Stimulated activated CD4-positive, alpha-beta T cell treated with anti-CD3 and anti-CD28 coated beads, Interleukin-2, amount 100 ng/mL, for 48 hours (primary cell): ENCODE data around the gene CDK13.

Experiments
- DNase-seq, 2 donors: peaks; one replicate each; pipeline ENCODE4 v3.0.0-alpha.2; 2020

The CDK13 gene

GRCh38 chr7:39950473-39951225 is 593 bp downstream of the CDK13 start:
- peak; percentile 18 to 21 for DNase-seq

GRCh38 chr7:39951226-39952194 is 1.5 kb downstream of the CDK13 start:
- DNase-seq = peak; percentile 43 to 47

GRCh38 chr7:39952374-39952773 is 2.3 kb downstream of the CDK13 start:
- DNase-seq = no peak

DNA sequence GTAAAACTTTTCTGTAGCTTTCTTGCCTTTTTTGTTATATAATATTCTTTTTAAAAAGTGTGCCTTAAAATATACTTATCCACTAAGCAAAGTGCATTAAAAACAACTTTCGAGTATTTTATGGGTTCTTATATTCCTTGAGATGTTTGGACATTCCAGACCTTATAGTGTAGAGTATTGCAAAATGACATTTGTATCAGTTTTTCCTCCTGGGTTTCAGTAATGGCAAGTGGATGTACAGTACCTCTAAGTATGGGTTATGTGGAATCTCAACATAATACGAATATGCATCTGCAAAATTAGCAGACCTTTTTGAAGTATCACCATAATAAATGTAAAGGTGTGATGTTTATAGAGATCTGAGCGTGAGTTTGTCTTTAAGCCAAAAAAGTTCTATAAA is 2.7 kb downstream of the CDK13 start:
- DNase-seq = no peak

DNA sequence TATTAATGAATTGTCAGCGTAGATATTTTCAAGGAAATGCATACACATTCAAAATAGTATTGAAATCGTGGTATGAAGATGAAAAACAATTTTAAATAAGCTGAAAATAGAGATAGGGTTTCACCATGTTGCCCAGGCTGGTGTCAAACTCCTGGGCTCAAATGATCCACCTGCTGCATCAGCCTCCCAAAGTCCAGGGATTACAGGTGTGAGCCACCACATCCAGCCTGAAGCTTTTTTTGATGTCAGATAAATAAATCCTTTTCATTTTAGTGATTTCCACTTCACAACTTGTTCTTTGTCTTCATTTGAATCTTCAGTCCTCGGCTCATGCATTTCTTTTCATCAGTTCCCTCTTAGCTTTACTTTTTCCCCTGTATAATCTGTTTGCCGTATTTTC is 4.6 kb downstream of the CDK13 start:
- no peak for DNase-seq

- no peak for DNase-seq
Observed at GRCh38 chr7:39958038-39958437, 8.0 kb downstream of the CDK13 start.

DNA sequence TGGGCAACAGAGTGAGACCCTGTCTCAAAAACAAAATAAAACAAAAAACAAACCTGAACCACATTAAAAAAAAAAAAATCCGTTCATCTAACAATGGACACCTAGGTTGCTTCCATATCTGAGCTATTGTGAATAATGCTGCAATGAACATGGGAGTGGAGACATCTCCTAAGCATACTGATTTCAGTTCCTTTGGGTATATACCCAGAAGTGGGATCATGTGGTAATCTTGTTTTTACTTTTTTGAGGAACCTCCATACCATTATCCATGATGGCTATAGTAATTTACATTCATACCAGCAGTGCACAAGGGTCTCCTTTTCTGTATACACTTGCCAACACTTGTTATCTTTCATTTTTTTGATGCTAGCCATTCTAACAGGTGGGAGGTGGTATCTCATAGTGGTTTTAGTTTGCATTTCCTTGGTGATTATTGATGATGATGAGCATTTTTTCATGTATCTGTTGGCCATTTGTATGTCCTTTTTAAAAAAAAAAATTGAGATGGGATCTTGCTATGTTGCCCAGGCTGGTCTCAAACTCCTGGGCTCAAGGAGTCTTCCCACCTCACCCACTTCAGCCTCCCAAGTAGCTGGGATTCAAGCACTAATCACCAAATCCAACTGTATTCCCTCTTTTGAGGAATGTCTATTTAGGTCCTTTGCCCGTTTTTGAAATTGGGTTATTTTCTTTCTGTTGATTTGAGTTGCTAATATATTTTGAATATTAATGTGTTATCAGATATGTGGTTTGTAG is 17.5 kb downstream of the CDK13 start:
- DNase-seq = no peak

- DNase-seq = no peak
Observed at GRCh38 chr7:39969431-39969830, 19.4 kb downstream of the CDK13 start.

DNA sequence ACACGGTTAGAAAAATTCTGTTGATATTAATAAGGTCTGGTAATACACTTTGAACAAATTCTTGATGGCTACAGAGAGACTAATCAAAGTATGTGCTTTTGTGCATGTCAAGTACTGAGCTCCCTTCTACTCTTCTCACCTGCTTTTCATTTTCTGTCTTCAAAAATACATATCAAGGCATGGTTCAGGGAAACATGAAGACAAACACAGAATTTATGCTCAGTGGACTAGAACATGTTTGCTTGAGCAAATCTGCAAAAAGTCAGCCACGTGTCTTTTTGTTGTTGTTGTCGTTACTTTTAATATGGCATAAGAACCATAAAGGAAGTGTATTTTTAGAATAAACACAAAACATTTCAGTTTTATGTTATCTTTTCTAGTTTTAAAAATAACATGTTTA is 21.9 kb downstream of the CDK13 start:
- DNase-seq = no peak

- no peak for DNase-seq
Observed at GRCh38 chr7:39973801-39974200, 23.7 kb downstream of the CDK13 start.

DNA sequence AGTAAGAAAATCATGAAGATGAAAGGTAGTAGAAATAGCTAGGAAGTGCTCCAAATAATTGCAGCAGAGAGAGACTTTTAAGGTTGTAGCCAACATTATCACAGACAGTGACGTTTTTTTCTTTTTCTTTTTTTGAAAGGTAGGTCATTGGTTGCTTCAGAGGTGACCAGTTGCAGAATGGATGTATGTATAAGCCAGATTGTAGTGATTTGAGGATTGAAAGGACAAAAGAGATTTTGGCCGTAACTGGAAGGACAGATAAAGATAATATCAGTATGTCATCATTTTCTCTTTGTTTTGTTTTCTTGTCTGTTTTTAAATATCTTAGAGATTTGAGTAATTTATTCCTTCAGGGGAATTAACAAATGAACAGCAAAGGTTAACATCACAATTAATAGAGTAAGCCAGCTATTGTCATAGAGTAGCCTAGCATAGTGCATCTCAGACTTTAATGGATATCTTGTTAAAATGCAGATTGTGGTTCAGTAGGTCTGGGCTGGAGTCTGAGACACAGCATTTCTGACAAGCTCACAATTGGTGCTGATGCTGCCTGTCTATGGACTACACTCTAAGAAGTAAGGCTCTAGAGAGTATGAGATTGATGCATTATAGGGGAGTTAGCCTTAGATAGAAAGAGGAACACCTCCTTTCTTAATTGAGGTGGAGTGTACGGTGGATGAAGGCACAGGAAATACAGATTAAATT is 28.3 kb downstream of the CDK13 start:
- DNase-seq = no peak

- no peak for DNase-seq
Observed at GRCh38 chr7:39979406-39980073, 29.5 kb downstream of the CDK13 start.

GRCh38 chr7:39985398-39985918 is 35.4 kb downstream of the CDK13 start:
- no peak for DNase-seq

DNA sequence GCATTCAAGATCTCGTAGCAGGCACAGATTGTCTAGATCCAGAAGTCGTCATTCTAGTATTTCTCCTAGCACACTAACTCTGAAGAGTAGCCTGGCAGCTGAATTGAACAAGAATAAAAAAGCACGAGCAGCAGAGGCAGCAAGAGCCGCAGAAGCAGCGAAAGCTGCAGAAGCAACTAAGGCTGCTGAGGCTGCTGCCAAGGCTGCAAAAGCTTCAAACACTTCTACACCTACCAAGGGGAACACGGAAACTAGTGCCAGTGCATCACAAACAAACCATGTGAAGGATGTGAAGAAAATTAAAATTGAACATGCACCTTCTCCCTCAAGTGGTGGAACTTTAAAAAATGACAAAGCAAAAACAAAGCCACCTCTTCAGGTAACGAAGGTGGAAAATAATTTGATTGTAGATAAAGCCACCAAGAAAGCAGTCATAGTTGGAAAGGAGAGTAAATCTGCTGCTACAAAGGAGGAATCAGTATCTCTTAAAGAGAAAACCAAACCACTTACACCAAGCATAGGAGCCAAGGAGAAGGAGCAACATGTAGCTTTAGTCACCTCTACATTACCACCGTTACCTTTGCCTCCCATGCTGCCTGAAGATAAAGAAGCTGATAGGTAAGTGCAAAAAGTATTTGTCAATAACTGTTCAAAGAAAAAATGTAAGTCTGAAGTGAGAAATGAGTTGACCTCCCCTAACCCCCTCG is 37.7 kb downstream of the CDK13 start:
- no peak for DNase-seq

DNA sequence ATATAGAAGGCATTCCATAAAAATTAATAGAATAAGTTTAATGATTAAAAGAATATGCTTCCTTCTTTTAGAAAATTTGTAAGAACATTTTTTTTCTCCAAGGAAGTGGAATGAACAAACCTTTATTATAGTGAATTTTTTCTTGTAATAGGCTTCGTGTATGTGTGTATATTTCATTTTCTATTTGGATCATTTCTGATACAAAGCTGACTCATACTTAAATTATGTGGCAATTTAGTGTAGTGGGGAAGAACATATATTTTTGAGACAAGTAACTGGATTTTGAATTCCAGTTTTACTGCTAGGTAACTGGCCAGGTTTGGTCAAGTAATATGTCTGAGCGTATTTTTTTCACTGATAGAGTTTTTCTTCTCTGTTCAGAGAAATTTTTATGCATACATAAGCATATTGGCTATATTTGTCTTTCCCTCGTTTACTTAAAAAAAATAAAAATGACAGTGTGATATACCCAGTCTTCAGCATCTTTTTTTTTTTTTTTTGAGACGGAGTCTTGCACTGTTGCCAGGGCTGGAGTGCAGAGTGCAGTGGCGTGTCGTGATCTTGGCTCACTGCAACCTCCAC is 50.8 kb downstream of the CDK13 start:
- no peak for DNase-seq

GRCh38 chr7:40001649-40002048 is 51.6 kb downstream of the CDK13 start:
- no peak for DNase-seq

- no peak for DNase-seq
Observed at GRCh38 chr7:40003597-40003996, 53.5 kb downstream of the CDK13 start.

DNA sequence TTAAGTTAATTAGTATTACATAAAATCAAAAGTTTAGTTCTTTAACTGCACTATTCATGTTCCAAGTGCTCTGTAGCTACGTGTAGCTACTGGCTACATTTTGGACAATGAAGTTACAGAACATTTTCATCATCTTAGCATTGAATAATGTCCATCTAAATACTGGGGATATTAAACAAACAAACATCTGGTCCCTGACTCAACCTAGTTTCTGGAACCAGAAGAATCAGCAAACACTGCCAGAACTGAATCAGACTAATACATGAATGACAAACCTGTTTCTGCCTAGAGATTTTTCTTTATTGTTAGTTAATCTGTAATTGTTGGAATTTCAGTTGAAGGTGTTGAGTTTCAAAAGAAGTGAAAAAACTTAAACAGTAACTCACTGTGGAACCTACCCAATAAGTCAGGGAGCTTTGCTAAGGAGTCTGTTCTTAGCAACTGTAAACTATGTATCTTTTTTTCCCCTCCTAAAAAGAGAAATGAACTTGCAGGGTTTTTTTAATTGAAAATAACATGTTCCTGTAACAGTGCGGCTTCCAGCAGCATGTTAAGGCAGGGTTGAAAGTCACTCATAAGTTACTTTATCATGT is 58.3 kb downstream of the CDK13 start:
- no peak for DNase-seq

GRCh38 chr7:40009301-40009700 is 59.2 kb downstream of the CDK13 start:
- DNase-seq = no peak

DNA sequence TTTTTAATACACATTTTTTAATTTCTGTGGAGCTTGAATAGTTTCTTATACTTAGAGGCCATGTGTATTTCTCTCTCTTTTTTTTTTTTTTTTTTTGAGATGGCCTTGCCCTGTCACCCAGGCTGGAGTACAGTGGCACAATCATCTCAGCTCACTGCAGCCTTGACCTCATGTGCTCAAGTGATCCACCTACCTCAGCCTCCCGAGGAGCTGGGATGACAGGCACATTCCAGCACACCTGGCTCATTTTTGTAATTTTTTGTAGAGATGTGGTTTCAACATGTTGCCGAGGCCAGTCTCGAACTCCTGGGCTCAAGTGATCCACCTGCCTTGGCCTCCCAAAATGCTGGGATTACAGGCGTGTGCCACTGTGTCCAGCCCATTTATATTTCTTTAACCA is 64.3 kb downstream of the CDK13 start:
- DNase-seq = no peak
